Astrocyte (in vitro differentiated cells and primary cell): ENCODE data around the gene SYNC.

Experiments used
- EZH2 ChIP-seq: IDR thresholded peaks from 2 replicates; pipeline ENCODE4 v1.6.1; 2012; ENCODE audit warnings: mild to moderate bottlenecking, low read length, inconsistent platforms; ENCODE audit not compliant: insufficient read depth
- TF ChIP-seq, protein P1 (sequence below): IDR thresholded peaks from 2 replicates; pipeline ENCODE4 v1.5.1; 2011; ENCODE audit warnings: low read depth, mild to moderate bottlenecking, inconsistent platforms, low read length, moderate library complexity; ENCODE audit not compliant: insufficient read depth

DNA sequence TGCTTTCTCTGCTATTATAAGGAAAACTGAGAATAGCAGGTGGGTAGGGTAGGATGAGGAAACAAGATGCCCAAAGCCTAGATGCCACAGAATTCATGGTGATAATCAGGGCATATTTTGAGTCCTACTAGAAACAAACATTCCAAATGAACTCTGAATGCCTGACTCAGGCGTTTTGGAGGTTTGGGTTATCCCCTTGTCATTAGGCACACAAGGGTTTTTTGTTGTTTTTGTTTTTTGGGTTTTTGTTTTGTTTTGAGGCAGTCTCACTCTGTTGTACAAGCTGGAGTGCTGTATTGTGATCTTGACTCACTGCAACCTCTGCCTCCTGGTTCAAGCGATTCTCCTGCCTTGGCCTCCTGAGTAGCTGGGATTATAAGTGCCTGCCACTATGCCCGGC is 19.2 kb downstream of the SYNC start:
- TF ChIP-seq EZH2 = no peak
- TF ChIP-seq, protein P1, sequence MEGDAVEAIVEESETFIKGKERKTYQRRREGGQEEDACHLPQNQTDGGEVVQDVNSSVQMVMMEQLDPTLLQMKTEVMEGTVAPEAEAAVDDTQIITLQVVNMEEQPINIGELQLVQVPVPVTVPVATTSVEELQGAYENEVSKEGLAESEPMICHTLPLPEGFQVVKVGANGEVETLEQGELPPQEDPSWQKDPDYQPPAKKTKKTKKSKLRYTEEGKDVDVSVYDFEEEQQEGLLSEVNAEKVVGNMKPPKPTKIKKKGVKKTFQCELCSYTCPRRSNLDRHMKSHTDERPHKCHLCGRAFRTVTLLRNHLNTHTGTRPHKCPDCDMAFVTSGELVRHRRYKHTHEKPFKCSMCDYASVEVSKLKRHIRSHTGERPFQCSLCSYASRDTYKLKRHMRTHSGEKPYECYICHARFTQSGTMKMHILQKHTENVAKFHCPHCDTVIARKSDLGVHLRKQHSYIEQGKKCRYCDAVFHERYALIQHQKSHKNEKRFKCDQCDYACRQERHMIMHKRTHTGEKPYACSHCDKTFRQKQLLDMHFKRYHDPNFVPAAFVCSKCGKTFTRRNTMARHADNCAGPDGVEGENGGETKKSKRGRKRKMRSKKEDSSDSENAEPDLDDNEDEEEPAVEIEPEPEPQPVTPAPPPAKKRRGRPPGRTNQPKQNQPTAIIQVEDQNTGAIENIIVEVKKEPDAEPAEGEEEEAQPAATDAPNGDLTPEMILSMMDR = no peak
